NCI-H1930 (cell line): ENCODE measurements around the gene ACTR6.
"Not testable (repeated sequence)": the region's sequence is repeated elsewhere in the genome, so short reads cannot be mapped to it uniquely, and the experiment has no call there.

Experiments
- DNase-seq, 2 experiments: peaks; one replicate each; lab custom pipeline; 2025; lab: John Stamatoyannopoulos, UW

Gene ACTR6

DNA sequence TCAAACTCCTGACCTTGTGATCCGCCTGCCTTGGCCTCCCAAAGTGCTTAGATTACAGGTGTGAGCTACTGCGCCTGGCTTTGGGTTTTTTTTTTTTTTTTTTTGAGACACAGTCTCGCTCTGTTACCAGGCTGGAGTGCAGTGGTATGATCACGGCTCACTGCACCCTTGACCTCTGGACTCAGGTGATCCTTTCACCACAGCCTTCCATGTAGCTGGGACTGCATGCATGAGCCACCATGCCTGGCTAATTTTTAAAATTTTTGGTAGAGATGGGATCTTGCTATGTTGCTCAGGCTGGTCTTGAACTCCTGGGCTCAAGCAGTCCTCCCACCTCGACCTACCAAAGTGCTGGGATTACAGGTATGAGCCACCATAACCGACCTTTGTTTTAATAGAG, 21.6 kb downstream of the ACTR6 start:
- DNase-seq, result not testable (repeated sequence)

DNA sequence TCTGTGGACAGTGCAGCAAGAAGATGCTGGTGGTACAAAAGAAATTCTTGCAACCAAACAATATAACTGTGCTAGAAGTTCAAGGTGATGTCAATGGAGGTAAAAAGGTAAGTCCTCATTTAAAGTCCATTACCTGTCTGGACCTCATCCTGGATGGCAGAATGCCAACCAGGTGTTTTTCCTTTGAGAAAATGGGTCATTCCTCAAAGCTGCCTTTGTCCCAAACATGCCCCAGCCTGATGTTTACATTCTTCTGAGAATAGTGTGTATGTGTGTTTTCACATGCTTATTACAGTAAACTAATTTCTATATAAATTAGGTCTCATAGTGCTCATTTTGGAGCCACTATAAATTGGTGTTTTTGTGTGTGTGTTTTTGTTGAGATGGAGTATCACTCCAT, 24.9 kb downstream of the ACTR6 start:
- DNase-seq, result no peak

DNA sequence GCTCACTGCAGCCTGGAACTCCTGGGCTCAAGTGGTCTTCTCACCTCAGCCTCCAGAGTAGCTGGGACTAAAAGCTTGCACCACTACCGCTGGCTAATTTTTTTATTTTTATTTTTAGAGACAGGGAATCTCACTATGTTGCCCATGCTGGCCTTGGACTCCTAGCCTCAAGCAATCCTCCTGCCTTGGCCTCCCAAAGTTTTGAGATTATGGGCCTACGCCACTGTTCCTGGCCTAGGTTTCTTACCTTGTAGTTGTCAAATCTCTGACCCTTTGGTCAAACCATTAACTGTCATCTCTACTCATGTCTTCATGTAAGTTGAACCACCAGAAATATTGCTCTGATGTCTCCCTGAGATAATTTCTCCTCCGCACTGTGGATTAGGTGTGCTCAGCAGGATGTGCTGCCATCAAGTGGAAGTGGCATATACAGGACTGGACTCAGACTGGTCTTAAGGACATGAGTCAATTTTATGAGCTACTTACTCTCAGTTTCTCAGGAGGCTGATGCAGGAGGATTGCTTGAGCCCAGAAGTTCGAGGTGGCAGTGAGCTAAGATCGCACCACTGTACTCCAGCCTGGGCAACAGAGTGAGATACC, 28.5 kb downstream of the ACTR6 start:
- no peak for DNase-seq

DNA sequence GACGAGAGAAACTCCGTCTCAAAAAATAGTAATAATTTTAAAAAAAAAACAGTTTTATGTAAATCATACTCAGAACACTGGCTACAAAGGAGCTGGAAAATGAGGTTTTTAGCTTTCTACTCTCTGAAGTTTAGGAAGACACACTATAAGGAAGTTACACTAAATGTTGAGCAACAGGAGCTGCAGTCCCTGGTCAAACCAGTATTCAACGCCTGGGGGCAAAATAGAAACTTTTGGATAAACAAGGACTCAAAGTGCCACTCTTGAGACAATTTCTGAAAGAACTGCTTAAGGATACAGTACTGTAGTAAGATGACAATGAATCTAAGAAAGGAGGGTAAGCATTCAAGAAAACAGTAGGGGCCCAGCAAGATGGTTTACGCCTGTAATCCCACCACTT, 29.3 kb downstream of the ACTR6 start:
- no peak for DNase-seq

DNA sequence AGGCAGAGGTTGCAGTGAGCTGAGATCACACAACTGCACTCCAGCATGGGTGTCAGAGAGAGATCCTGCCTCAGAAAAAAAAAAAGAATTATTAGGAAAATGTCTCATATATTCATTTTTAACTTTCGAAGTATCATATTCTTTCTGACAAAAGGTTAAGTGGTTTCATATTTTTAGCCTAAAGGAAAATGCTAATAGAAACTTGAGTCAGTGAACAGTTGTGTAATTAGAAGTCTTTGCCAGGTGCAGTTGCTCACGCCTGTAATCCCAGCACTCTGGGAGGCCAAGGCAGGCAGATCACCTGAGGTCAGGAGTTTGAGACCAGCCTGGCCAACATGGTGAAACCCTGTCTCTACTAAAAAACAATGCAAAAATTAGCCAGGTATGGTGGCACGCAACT, 31.3 kb downstream of the ACTR6 start:
- DNase-seq, result not testable (repeated sequence)

DNA sequence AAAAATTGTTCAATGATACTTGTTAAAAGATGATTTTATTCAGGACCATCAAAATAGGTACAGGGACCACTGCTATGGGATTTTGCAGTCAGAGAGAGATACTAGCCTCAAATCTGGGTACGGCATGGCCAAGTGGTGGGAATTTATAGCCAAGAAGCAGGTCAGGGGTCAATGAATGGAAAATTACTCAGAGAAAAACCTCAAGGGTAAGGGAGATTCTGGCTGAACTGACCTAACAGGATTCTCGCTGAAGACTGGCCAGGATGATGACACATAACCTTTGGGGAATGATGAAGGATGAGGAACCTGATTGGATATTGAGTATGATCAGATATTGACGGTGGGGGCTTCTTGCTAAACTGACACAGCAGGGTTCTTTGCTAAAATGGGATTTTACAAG, 33.6 kb downstream of the ACTR6 start:
- DNase-seq, result no peak

DNA sequence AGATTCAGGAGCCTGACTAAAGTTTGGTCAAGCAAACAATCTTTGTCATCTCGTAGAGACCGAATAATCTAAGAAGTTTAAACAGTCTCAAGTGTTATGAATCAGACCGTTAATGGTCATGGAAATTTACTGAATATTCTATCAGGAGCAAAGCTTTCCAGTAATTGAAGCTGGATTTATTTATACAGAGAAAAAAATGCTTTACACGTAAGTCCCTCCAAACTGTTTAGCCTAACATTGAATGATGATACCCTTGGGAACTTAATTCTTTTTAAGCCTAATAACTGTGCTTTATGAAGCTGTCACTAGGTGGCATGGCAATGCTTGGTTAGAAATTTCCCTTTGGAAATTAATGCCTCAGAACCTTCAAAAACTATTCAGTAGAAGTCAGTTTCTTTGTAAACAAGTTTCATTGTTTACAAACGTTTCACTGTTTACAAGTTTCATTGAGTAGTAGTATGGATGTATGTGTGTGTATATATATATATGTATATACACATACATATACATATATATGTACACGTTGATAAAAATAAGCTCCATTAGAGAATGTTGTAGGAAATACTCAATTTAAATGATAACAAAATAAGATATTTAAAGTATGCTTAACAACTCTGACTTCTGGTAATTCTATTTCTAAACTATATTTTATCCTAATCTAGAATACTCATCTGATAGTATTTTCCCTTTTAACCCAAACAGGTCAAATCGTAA, 34.1 kb downstream of the ACTR6 start:
- peak in 1 of 2 experiments; percentile 4 for DNase-seq

DNA sequence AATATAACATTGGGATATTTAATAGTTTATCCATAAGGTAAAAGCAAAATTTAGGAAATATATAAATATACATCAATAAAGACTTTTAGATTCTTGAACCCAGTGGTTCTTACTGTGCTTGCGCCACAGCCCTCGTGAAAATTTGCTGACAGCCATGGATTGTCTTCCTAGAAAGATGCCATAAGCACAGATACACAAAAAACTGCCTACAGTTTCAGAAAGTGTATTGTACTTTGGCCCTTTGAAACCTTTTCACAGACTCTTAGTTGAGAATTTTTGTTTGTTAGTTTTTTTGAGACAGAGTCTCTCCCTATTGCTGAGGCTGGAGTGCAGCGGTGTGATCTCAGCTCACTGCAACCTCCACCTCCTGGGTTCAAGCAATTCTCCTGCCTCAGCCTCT, 38.2 kb downstream of the ACTR6 start:
- DNase-seq, result no peak

DNA sequence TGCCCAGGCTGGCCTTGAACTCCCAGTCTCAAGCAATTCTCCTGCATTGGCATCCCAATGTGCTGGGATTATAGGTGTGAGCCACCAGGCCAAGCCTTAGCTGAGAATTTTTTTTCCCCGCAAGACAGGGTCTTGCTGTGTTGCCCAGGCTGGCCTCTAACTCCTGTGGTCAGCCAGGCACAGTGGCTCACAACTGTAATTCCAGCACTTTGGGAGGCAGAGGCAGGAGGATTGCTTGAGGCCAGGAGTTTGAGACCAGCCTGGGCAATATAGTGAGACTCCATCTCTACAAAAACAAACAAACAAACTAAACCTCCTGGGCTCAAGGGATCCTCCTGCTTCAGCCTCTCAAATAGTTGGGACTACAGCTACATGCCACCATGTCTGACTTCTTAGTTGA, 39.0 kb downstream of the ACTR6 start:
- DNase-seq, result no peak

DNA sequence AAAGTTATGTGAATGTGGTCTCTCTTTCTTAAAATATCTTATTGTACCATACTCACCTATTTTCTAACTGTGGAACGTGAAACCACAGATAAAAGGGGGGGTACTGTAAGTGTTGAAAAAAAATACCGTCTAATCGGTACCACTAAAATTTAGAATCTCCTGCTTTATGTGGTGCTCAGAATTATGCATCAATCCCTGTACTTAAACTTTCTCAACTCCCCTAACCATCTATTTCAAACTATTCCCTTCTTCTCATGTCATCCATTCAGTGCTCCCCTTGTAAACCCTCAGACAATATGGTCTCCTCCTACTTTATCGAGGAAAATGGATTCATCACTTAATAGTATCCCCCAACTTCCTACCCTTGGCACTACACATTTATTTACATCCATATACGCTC, 42.5 kb downstream of the ACTR6 start:
- no peak for DNase-seq

DNA sequence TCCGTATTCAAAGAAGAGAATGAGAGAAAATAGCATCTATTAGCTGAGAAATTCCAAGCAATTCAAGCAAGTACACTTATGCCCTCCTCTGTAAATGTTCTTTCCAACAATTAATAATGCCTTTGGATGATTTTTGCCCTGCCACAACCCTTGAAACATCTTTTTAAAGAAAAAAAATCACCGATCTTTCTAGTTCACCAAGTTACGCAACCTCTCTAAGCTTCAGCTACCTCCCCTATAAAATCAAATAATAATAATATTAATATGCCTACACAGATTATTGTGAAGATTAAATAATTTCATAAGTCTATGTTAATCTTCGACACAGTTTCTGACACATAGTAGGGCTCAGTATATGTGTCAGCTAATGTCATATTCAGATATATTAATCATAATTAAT, 47.1 kb downstream of the ACTR6 start:
- DNase-seq, result no peak

DNA sequence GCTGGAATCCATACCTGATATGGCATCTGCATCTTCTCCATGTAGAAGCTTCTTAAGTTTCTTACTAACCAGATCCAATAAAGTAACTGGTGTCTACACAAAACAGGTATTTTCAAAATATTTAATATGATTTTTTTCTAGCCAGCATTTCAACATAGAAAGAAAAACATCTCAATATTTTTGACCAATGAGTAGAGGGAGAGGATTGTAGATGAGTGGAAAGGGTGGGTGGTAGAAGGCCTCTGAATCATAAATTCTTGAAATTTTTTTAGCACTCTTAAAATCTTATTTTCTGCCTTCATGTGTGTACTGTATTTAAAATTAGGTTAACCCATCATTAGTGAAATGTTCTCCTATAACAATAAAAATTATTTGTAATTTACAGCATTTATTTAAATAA, 48.3 kb downstream of the ACTR6 start:
- DNase-seq, result no peak

DNA sequence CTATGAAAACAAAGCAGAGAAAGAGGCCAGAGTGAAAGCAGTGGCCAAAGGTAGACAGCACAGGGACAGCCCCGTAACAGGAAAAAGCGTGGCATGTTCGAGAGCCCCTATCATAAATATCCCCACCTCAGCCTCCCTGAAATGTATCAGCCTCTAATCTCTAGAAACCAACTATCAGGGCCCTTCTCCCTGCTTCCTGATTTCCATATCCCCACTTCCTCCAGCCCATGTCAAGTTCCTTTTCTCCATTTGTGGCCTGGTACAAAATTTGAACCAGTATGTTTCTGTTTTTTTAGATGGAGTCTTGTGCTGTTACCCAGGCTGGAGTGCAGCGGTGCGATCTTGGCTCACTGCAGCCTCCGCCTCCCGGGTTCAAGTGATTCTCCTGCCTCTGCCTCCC, 49.3 kb downstream of the ACTR6 start:
- DNase-seq, result no peak

DNA sequence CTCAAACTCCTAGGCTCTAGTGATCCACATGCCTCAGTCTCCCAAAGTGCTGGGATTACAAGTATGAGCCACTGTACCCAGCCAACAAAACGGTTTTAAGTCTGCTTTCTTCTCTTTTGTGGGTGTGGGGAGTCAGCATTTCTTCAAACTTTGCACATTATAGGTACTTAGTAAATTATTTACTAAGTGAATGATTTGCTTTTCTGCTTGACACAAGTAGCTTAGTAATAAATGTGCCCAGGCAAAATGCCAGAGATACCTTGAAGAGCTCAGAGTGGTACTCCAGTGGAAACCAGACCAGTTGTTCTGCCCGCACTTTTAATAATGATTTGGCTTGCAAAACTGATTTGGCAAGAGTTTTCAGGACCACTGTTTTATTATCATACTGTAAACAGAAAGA, 51.3 kb downstream of the ACTR6 start:
- DNase-seq, result no peak

DNA sequence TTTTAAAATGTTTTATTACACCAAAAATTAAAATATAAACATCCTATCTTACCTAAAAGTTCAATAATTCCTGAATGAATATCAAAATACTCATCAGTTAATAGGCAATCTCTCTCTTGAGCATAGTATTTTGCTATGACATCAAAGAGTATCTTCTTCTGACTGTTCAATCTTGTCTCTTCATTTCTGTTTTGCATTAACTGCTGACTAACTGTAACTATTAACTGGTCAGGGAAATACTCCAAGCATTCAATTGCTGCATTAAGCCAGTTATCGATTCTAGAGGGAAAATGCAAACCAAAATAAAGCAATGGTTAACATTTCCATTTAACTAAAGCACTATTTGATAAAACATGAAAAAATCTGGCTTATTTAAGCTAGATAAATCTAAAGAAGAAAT, 52.8 kb downstream of the ACTR6 start:
- DNase-seq, result no peak

DNA sequence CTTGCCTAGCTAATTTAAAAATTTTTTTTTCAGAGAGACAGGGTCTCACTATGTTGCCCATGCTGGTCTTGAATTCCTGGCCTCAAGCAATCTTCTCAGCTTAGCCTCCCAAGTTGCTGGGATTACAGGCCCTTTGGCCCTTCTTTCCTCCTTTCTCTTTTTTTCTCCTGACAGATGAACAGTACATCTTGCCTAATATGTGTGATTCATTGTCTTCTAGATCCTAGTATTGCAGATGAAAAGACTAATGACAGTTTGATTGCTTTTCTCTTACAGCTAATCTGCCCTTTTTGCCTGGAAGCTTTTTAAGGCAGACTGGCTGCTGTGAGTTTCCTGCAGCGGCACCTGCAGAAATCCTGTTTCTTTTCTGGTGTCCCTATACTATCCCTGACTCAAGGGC, 54.3 kb downstream of the ACTR6 start:
- no peak for DNase-seq

DNA sequence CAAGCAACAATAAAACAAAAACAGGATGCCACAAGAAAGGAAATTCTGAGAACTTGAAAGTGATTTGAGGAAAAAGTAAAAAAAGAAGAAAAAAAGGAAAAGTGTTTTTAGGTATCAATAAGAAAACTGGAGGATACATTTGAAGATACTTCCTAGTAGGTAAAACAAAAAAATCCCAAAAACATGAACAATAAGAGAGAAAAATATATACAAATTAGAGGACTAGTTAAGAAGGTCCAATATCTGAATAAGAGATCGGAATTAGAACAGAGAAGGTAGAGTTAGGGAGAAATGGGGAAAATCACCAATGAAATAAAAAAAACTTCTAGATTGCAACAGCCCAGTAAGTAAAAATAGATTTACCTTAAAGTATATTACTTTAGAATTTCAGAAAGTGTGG, 57.5 kb downstream of the ACTR6 start:
- no peak for DNase-seq

DNA sequence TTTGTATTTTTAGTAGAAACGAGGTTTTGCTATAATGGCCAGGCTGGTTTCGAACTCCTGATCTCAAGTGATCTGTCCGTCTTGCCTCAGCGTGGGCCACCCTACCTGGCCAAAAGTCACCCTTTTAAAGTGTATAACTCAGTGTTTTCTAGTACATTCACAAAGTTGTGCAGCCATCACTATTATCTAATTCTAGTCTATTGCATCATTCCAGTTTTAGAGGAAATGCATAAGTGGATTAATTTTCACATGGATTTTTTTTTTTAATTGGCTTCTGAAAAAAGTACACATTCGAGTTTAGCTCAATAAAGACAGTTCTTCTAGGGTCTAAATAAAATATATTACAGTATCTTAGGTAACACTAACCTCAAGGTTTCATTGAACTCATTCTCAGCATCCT, 62.5 kb downstream of the ACTR6 start:
- no peak for DNase-seq

DNA sequence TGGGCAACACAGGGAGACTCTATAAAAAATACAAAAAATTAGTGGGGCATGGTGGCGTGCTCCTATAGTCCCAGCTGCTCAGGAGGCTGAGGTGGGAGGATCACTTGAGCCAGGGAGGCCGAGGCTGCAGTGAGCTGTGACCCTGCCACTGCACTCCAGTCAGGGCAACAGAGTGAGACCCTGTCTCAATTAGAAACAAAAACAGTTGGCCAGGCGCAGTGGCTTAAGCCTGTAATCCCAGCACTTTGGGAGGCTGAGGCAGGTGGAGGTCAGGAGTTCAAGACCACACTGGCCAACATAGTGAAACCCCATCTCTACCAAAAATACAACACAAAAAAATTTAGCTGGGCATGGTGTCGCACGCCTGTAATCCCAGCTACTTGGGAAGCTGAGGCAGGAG, 64.5 kb downstream of the ACTR6 start:
- DNase-seq, result not testable (repeated sequence)

DNA sequence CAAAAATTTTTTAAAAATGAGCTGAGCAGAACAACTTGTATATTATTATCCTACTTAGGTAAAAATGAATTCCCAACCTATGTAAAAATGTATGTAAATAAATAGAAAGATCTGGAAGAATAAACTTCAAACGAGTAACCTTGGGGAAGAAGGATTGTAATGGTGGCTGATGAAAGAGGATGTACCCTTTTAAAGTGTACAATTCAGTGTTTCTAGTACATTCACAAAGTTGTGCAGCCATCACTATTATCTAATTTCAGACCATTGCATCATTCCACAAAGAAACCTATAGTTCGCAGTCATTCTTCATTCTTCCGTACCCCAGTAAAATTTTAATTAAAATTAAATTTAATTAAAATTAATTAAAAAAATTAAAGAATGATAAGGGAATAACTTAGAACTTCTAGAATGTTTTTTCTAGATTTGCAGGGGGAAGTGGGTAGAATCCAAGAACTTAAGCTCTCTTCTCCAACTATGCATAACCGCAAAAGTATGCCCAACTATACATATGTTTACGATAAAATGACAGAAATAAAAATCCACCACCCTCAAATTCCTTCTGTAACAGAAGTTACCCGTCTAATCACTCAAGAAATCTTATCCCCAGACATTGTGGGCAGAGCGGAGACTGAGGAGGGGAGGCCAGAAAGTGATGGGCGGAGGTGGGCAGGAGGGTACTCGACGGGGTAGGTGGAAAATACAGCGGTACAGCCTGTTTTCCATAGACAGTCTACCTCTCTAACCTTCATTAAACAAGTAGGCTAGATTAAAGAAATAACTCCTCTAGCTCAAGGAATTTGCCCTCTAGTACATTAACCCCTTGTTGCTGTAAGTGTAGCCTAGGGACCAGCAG, 65.3 kb downstream of the ACTR6 start:
- peak in 1 of 2 experiments; percentile 10 for DNase-seq

DNA sequence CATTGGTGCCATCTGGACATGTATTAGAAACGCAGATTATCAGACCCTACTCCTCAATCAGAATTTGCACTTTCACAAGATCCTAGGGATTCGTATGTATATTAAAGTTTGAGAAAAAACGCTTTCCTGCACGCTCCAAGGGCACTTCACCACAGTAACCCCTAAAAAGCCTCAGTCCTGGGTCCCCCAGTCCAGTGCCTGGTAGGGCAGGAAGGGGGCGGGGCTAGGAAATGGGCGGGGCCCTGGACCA, 65.9 kb downstream of the ACTR6 start:
- DNase-seq, result no peak

DNA sequence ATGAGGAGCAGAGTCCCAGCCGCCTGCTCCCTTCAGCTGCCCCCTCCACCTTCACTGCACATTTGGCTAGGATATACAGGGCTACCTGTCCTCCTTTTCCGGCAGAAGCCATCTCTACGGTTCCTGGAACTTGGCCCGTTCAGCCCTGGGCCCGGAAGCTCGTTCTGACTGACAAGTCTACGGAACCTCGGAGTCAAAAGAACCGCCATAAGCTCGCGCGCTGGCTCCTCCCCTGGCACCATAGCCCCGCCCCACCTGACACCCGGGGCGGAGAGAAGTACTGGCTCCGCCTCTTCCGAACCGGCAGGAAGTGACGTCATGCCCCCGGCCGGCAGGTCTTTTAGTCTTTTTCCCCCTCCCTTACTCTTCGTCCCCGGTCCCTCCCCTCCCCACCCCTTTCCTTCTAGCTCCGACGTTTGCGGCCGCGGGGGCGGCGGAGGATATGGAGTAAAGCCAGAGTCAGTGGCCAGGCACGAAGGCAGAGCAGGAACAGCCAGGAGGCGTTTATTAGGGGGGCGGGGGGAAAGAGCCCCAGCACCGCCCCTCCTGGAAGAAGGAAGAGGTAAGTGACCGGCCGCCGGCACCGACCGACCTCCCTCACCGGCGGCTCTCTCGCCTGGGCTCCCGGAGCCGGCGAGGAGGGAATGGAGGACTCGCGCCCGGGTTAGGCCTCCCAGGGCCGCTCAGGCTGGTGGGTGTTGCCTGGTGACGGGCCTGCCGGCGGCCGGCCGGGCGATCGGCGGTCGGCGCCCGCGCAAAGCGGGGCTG, 66.4 kb downstream of the ACTR6 start, which contains the start of the genes DEPDC4 and SCYL2:
TSS of gene DEPDC4 (minus strand) at position 245 of the 768 bp plus-strand sequence. CDS start at position 242, 3 bp downstream.
TSS of gene SCYL2 (plus strand) at position 343 of the 768 bp plus-strand sequence. CDS start 15,794 bp downstream, outside the sequence.
- DNase-seq, result peak; percentile 86 to 89
